ENCODE measurements around the gene SARS1.
"Not testable (repeated sequence)": the region's sequence is repeated elsewhere in the genome, so short reads cannot be mapped to it uniquely, and the experiment has no call there.

The SARS1 gene

GRCh38 chr1:109275706-109276345 lies 62.1 kb downstream of the SARS1 start:
- no peak for DNase-seq (ENCODE audit: low spot score)

DNA sequence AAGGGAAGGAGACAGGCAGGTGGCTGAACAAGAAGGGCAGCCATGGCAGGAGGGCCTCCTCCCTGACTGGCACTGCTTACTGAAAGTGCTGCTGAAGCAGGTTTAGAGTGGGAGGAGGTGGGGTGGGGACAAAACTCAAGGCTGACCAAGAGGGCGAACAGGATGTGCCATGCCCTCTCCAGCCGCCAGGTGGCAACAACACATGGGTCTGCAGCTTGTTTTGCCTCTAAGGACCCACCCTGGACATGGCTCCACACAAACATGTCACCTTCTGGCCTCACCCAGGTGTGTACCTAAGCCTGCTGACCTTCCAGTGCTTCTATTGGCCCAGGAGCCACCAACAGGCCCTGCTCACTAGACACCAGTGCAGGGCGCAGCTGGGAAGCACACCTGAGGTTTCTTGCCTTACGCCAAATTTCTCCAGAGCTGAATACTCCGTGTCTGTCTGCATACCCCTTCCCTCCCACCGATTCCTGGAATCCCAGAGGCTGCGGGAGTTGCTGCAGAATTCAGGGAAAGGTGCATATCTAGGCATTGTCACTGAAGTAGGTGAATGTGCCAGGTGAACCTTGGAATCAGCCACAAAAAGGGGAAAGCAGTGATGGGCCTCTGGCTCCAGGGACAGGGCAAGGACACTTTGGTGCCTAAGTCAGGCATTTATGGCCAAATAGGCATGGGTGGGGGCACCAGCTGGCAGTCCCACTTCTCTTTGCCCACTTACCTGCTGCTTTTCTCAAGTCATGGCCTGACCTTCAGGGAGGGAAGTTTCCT lies 63.9 kb downstream of the SARS1 start:
- DNase-seq (ENCODE audit: low spot score) = peak; percentile 72

DNA sequence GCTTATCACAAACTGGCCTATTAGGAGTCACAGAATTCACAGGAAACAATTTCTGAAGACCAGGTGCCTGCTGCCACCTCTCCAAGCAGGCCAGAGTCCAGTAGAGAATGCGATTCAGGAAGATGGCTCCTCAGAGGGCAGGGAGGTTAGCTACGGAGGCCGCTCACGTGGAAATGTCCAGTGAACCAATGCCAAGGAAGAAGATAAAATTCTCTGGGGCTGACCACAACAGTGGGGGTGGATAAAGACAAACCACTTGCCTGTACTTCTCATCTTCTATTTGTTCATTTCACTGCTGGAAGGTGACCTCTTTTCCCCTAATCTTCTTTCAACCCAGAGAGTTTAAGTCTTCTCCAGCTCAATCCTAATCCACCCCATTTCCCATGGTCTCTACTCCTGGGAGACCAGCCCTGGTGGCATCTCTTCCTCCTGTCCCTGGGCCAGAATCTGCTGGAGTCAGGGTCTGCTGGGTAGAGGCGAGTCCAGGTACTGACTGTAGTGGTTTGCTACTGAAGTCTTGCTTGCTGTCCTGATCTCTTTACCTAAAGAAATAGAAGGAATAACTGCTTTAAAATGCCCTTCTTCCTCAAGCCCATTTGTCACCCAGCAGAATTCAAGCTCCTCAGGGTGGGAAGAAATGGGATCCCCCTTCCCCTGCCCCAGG lies 66.0 kb downstream of the SARS1 start:
- DNase-seq (ENCODE audit: low spot score) = no peak

- no peak for DNase-seq (ENCODE audit: low spot score)
Measured at GRCh38 chr1:109280862-109281261, 67.1 kb downstream of the SARS1 start.

- no peak for DNase-seq (ENCODE audit: low spot score)
Measured at GRCh38 chr1:109281680-109282496, 68.2 kb downstream of the SARS1 start.

DNA sequence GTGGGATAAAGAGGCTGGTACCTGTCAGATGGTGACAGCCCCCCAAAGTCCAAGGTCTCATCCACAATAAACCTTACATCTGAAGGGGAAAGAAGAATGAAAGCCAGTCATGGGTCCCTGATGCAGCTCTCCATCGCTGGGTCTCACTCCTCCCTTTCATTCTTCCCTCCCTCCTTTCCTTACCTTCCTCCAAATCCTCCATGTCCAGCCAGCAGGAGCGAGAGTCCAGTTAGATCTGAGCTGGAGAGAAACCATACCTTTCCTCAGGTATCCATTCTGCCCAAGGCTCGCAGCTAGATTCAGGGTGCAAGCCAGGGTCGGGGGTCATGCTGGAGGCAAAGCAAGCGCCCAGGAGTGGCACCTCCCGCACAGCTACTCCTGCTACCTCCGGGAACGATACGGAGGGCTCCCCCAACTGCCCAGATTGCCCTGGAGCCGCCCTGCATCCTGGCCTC lies 68.8 kb downstream of the SARS1 start:
- DNase-seq (ENCODE audit: low spot score) = no peak

GRCh38 chr1:109282952-109283747 lies 69.4 kb downstream of the SARS1 start, which contains the start of gene PSRC1:
Gene PSRC1 (minus strand): TSS chr1:109283145.
- peak; percentile 92 for DNase-seq (ENCODE audit: low spot score)

- no peak for DNase-seq (ENCODE audit: low spot score)
Measured at GRCh38 chr1:109283748-109284600, 70.3 kb downstream of the SARS1 start.

DNA sequence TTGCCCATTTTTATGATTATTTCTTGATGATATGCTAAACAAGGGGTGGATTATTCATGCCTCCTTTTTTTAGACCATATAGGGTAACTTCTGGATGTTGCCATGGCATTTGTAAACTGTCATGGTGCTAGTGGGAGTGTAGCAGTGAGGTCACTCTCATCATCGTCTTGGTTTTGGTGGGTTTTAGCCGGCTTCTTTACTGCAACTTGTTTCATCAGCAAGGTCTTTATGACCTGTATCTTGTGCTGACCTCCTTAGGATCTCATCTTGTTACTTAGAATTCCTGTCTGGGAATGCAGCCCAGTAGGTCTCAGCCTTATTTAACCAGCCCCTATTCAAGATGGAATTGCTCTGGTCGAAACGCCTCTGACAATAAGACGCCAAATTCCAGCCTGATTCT lies 73.0 kb downstream of the SARS1 start:
- DNase-seq (ENCODE audit: low spot score) = not testable (repeated sequence)

Measured in SW480 (cell line).